Measurements from ENCODE around the gene AMIGO3.
"Not testable (repeated sequence)": the region's sequence is repeated elsewhere in the genome, so short reads cannot be mapped to it uniquely, and the experiment has no call there.

Gene AMIGO3

DNA sequence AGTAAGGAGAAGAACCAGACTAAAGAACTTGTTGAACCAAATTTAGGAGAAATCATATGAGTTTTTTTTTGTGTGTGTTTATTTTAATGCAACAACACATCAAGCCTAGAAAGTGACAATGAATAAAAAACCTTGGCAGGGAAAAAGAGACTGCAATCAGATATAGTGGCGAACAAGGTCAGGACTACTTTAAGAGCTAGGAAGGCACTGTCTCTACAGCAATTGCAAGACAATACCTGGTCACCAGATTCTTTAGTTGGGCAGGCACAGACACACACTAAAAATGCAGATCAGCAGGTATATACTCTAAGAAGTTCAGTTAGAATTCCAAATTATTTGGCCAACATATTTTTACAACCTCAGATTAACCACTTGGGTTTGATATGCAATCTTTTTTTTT lies 35.1 kb upstream of the AMIGO3 start:
- TF ChIP-seq, protein P1, sequence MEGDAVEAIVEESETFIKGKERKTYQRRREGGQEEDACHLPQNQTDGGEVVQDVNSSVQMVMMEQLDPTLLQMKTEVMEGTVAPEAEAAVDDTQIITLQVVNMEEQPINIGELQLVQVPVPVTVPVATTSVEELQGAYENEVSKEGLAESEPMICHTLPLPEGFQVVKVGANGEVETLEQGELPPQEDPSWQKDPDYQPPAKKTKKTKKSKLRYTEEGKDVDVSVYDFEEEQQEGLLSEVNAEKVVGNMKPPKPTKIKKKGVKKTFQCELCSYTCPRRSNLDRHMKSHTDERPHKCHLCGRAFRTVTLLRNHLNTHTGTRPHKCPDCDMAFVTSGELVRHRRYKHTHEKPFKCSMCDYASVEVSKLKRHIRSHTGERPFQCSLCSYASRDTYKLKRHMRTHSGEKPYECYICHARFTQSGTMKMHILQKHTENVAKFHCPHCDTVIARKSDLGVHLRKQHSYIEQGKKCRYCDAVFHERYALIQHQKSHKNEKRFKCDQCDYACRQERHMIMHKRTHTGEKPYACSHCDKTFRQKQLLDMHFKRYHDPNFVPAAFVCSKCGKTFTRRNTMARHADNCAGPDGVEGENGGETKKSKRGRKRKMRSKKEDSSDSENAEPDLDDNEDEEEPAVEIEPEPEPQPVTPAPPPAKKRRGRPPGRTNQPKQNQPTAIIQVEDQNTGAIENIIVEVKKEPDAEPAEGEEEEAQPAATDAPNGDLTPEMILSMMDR (conservative IDR thresholded peaks at IDR 0.05; ENCODE audit: low read depth, low read length), result no peak
- DNase-seq (ENCODE audit: low read depth), result no peak

DNA sequence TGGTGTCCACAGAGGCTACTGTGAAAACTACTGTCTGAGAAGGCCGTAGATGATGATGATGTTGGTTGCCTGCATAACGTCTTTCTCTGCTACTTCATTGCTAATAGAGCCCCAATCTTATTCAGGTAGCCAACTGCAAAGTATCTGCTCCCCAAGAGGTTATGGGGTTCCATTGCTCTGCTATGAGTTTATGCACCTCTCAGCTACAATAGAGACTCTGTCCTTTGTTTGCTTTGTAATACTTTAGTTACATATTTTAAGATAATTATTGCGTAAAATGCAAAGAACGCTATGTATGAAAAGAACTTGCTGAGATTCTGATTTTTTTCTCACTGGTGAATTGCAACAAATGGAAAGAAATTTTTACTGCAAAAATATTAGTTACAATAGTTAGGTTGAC lies 32.0 kb upstream of the AMIGO3 start:
- TF ChIP-seq, protein P1 (conservative IDR thresholded peaks at IDR 0.05; ENCODE audit: low read depth, low read length), result no peak
- no peak overlapping the region for H3K4me3 ChIP-seq (ENCODE audit: low read length)
- DNase-seq (ENCODE audit: low read depth), result no peak

More for the DNA sequence above, 35.1 kb upstream of the AMIGO3 start:
- no peak overlapping the region for H3K4me3 ChIP-seq (ENCODE audit: low read length)

DNA sequence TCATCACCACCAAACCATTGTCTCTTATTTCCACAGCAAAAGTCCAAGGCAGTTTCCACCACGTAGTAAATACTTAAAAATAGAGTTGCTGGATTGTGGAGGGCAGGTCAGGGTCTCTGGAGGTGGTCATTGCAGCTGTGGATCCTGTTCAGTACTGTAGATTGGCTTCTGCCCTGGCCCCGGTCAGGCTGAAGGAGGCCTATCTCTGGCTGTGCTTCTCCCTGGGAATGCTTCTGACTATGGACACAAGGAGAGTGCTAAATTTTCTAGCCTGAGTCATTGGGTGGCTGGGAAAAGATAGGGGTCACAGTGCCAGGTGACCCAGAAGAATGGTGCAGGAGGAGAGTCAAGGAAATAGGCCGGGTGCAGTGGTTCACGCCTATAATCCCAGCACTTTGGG lies 30.6 kb upstream of the AMIGO3 start:
- TF ChIP-seq, protein P1 (conservative IDR thresholded peaks at IDR 0.05; ENCODE audit: low read depth, low read length), result no peak
- no peak overlapping the region for H3K4me3 ChIP-seq (ENCODE audit: low read length)
- DNase-seq (ENCODE audit: low read depth), result no peak

DNA sequence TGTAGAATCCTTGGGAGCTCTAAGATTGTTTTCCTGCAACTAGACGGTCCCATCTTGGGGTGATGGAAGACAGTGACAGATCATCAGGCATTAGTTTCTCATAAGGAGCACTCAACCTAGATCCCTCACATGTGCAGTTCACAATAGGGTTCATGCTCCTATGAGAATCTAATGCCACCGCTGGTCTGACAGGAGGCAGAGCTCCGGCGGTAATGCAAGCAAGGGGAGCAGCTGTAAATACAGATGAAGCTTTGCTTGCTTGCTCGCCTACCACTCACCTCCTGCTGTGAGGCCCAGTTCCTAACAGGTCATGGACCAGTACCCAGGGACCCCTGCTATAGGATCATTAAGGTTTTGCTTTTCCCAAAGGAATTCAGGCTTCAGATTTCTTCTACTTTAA lies 29.4 kb upstream of the AMIGO3 start:
- H3K4me3 ChIP-seq (ENCODE audit: low read length); DNase-seq (ENCODE audit: low read depth): not testable (repeated sequence)

DNA sequence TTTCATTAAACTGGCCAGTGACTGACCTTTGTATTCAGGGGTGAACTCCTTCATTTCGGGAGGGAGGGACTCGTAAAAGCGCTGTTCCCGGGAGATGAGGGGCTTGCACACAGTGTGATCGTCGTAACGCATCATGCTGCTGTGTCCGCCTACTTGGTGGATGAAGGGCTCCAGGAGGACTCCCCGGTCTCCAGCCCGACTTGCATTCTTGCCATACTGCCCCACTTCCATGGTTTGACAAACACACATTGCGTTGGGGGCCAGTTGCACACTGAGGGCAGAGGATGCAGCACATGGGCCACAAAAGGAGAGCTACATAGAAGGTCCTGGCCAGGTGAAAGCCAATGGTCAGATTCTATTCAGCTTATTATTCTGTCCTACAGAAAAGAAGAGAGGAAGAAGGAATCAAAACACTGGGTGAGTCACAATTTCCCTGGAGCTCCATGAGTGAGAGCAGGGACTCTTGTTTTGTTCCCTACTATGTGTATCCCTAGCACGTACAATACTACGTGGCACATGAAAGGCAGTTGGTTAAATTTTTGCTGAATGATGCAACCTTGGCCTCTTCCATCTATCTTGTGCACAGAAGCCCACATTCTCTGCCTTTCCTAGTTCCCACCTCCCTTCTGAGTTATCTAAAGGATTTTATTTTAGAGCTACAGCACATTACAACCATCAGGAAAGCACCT lies 28.5 kb upstream of the AMIGO3 start:
- TF ChIP-seq, protein P1 (conservative IDR thresholded peaks at IDR 0.05; ENCODE audit: low read depth, low read length), result no peak
- H3K4me3 ChIP-seq (ENCODE audit: low read length), result no peak overlapping the region
- DNase-seq (ENCODE audit: low read depth), result no peak

DNA sequence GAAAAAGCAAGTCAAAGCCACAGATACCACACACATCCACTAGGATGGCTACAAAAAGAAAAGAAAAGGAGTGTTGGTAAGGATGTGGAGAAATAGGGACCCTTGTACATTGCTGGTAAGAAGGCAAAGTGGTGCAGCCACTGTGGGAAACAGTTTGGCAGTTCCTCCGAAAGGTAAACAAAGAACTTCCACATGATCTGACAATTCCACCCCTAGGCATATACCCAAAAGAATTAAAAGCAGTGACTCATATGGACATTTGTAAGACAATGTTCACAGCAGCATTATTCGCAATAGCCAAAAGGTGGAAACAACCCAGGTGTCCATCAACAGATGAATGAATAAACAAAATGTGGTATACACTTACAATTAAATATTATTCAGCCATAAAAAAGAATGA lies 26.5 kb upstream of the AMIGO3 start:
- no peak for DNase-seq (ENCODE audit: low read depth)
- TF ChIP-seq, protein P1 (conservative IDR thresholded peaks at IDR 0.05; ENCODE audit: low read depth, low read length), result no peak
- no peak overlapping the region for H3K4me3 ChIP-seq (ENCODE audit: low read length)

DNA sequence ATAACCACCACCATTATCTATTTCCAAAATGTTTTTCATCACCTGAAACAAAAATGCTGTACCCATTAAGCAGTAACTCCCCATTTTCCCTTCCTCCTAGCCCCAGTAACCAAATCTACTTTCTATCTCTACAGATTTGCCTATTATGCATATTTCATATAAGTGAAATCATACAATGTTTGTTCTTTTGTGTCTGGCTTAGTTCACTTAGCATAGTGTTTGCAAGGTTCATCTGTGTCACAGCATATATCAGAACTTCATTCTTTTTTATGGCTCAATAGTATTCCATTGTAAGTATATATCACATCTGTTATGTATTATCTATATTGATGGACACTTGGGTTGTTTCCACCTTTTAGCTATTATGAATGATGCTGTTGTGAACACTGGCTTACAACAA lies 20.9 kb upstream of the AMIGO3 start:
- TF ChIP-seq, protein P1 (conservative IDR thresholded peaks at IDR 0.05; ENCODE audit: low read depth, low read length), result no peak

More for the DNA sequence above, 20.9 kb upstream of the AMIGO3 start:
- no peak overlapping the region for H3K4me3 ChIP-seq (ENCODE audit: low read length)
- no peak for DNase-seq (ENCODE audit: low read depth)
